HepG2 (cell line): ENCODE data around the gene RPE. TPM values are rescaled to one million over a fixed set of nuclear protein-coding genes. Genes with fewer than 3 reads are reported as not detected.

Experiments
- ATAC-seq: fragments of 200-7000 bp; cut with Tn5 transposase; 3 replicates; pipeline ENCODE4 v1.9.1; 2020; ENCODE audit warnings: mild to moderate bottlenecking, moderate library complexity
- BruUV-seq: library from RNA; stranded (reverse); fragments of 400-500 nt; replicated peaks from 2 replicates; lab custom pipeline; 2021; lab: Mats Ljungman, UMichigan
- CTCF ChIA-PET: fragments of 300-600 bp; formaldehyde crosslinking; extraction: SDS; loops from one replicate; lab custom pipeline; 2021; ENCODE audit warnings: low total read pairs, inconsistent platforms, low intra/inter-chr PET ratio; lab: Yijun Ruan, JAX
- POLR2A ChIA-PET: fragments of 350-600 bp; sonication (Branson Sonifier 250); formaldehyde crosslinking; loops from one replicate; lab custom pipeline; 2020; ENCODE audit warnings: antibody characterized with exemption, inconsistent platforms; lab: Yijun Ruan, JAX
- DNase-seq: peaks from one replicate; pipeline ENCODE4 v3.0.0-alpha.2; 2015; ENCODE audit warnings: low spot score
- FAIRE-seq: peaks from 3 replicates; lab custom pipeline; 2011; peaks lifted over from hg19 to GRCh38; lab: Jason Lieb, UNC
- H2AFZ ChIP-seq: one replicate; pipeline ENCODE4 v1.6.1; 2011; ENCODE audit warnings: low read length, inconsistent platforms
- H3K27ac ChIP-seq: fragments of 300-600 bp; 3 replicates; pipeline ENCODE4 v1.8.0; 2011; ENCODE audit warnings: mixed run types, mild to moderate bottlenecking, mixed read lengths, low read length, inconsistent platforms; ENCODE audit not compliant: insufficient read depth; ENCODE audit errors: extremely low read length
- H3K27me3 ChIP-seq, 2 experiments: fragments of 200-600 bp in 1 of 2; 2 replicates in 1 of 2; 3 replicates in 1 of 2; pipeline versions ENCODE4 v1.6.0 to v1.8.0; 2011; ENCODE audit warnings: low read length in 2 of 2, mild to moderate bottlenecking in 2 of 2, moderate library complexity in 2 of 2, inconsistent platforms in 1 of 2; ENCODE audit not compliant: insufficient read depth in 2 of 2, control insufficient read depth in 1 of 2
- H3K36me3 ChIP-seq, 2 experiments: fragments of 200-600 bp in 1 of 2; replicated peaks in 1 of 2; 2 replicates in 1 of 2; 3 replicates in 1 of 2; pipeline versions ENCODE4 v1.5.1 to v1.8.0; 2011; ENCODE audit warnings: low read length in 2 of 2, inconsistent platforms in 1 of 2; ENCODE audit not compliant: insufficient read depth in 2 of 2, control insufficient read depth in 1 of 2
- H3K4me1 ChIP-seq: 2 replicates; pipeline ENCODE4 v1.5.1; 2012; ENCODE audit warnings: low read length, inconsistent platforms; ENCODE audit not compliant: insufficient read depth
- H3K4me2 ChIP-seq: 2 replicates; pipeline ENCODE4 v1.6.0; 2011; ENCODE audit warnings: low read depth, low read length, inconsistent platforms
- H3K4me3 ChIP-seq, 3 experiments: fragments of 200-600 bp in 1 of 3; sonication (generic), shearing (Covaris generic) in 1 of 3; replicated peaks in 1 of 3; 2 replicates each; pipeline ENCODE4 v1.5.1; 2011 to 2016; ENCODE audit warnings: low read length in 3 of 3, inconsistent platforms in 2 of 3, low read depth in 2 of 3, mild to moderate bottlenecking in 2 of 3, control low read depth in 1 of 3, mixed read lengths in 1 of 3; ENCODE audit not compliant: insufficient read depth in 1 of 3
- H3K79me2 ChIP-seq: one replicate; pipeline ENCODE4 v1.6.1; 2011; ENCODE audit warnings: low read length, inconsistent platforms; ENCODE audit not compliant: insufficient read depth
- H3K9ac ChIP-seq: 2 replicates; pipeline ENCODE4 v1.6.0; 2011; ENCODE audit warnings: mild to moderate bottlenecking, low read depth, low read length, inconsistent platforms; ENCODE audit not compliant: insufficient read depth
- H3K9me3 ChIP-seq: 2 replicates; pipeline ENCODE4 v1.5.1; 2012; ENCODE audit warnings: mild to moderate bottlenecking, low read length
- H4K20me1 ChIP-seq: 2 replicates; pipeline ENCODE4 v1.6.0; 2011; ENCODE audit warnings: inconsistent platforms, mild to moderate bottlenecking, low read length, moderate library complexity; ENCODE audit not compliant: insufficient read depth
- AGO1 ChIP-seq: fragments of 200-400 bp; formaldehyde crosslinking; IDR thresholded peaks from 2 replicates; pipeline ENCODE4 v1.6.1; 2017; ENCODE audit warnings: mild to moderate bottlenecking, low read depth, low read length, moderate library complexity; ENCODE audit not compliant: poor library complexity, severe bottlenecking
- CHD2 ChIP-seq: IDR thresholded peaks from 2 replicates; pipeline ENCODE4 v1.6.1; 2011; ENCODE audit warnings: low read depth, low read length, improper control_type of control experiment
- HDAC1 ChIP-seq: sonication (generic); formaldehyde crosslinking; IDR thresholded peaks from 2 replicates; pipeline ENCODE4 v1.5.1; 2020; ENCODE audit warnings: mild to moderate bottlenecking, missing genetic modification reagents
- MTA1 ChIP-seq: sonication (generic); formaldehyde crosslinking; IDR thresholded peaks from 2 replicates; pipeline ENCODE4 v1.4.0; 2020; ENCODE audit warnings: missing genetic modification reagents, mild to moderate bottlenecking, borderline replicate concordance
- PTBP1 ChIP-seq: fragments of 200-400 bp; formaldehyde crosslinking; IDR thresholded peaks from 2 replicates; pipeline ENCODE4 v1.6.1; 2018; ENCODE audit warnings: low read length, low read depth; ENCODE audit not compliant: poor library complexity, severe bottlenecking
- RAD21 ChIP-seq: fragments of 450-650 bp; formaldehyde crosslinking; IDR thresholded peaks from 2 replicates; pipeline ENCODE4 v1.5.0; 2020; ENCODE audit warnings: mild to moderate bottlenecking
- RNF2 ChIP-seq: fragments of 450-650 bp; conservative IDR thresholded peaks from 2 replicates; pipeline ENCODE4 v1.6.1; 2016; ENCODE audit warnings: low read depth
- RNF219 ChIP-seq: sonication (generic); formaldehyde crosslinking; IDR thresholded peaks from 2 replicates; pipeline ENCODE4 v1.5.0; 2020; ENCODE audit warnings: mild to moderate bottlenecking, missing genetic modification reagents
- SP5 ChIP-seq: IDR thresholded peaks from 2 replicates; pipeline ENCODE4 v1.6.1; 2016; ENCODE audit warnings: low read depth, borderline replicate concordance
- ZBTB33 ChIP-seq: sonication (generic); formaldehyde crosslinking; IDR thresholded peaks from 2 replicates; pipeline ENCODE4 v1.4.0; 2020; ENCODE audit warnings: missing genetic modification reagents
- ZMYM3 ChIP-seq: sonication (generic); formaldehyde crosslinking; IDR thresholded peaks from 2 replicates; pipeline ENCODE4 v1.5.1; 2020; ENCODE audit warnings: mild to moderate bottlenecking, missing genetic modification reagents
- ZNF331 ChIP-seq: sonication (generic); formaldehyde crosslinking; IDR thresholded peaks from 2 replicates; pipeline ENCODE4 v1.4.0; 2020; ENCODE audit warnings: missing genetic modification reagents
- ZNF335 ChIP-seq: sonication (generic); formaldehyde crosslinking; IDR thresholded peaks from 2 replicates; pipeline ENCODE4 v1.4.0; 2020; ENCODE audit warnings: missing genetic modification reagents
- ZNF501 ChIP-seq: sonication (generic); formaldehyde crosslinking; IDR thresholded peaks from 2 replicates; pipeline ENCODE4 v1.5.1; 2020; ENCODE audit warnings: mild to moderate bottlenecking, moderate library complexity, missing genetic modification reagents
- ZNF674 ChIP-seq: sonication (generic); formaldehyde crosslinking; IDR thresholded peaks from 2 replicates; pipeline ENCODE4 v1.5.0; 2020; ENCODE audit warnings: low read depth, mild to moderate bottlenecking, missing genetic modification reagents
- ZSCAN31 ChIP-seq: sonication (generic); formaldehyde crosslinking; IDR thresholded peaks from 2 replicates; pipeline ENCODE4 v1.5.0; 2020; ENCODE audit warnings: low read depth, mild to moderate bottlenecking, missing genetic modification reagents
- WGBS: methylation state at CpG from one replicate; pipeline ENCODE4 v1.1.6; 2017; ENCODE audit warnings: low lambda C conversion rate; 5-methylcytosine and 5-hydroxymethylcytosine counted together
- in situ Hi-C: cut with HindIII; loops from 2 replicates; pipeline ENCODE4 v1.10.0; 2017; ENCODE audit warnings: low pct_unique_long_range_greater_than_20kb; ENCODE audit not compliant: extremely low pct_ligation_motif_present
- intact Hi-C: fragments of 100-400 bp; cut with micrococcal nuclease; formaldehyde crosslinking; loops from one replicate; pipeline ENCODE4 v1.10.0; 2022; ENCODE audit not compliant: unreplicated experiment
- polyA plus RNA-seq, 8 experiments: library from polyadenylated mRNA; depleted of rRNA in 3 of 8; stranded (reverse) in 7 of 8; unstranded in 1 of 8; fragments of >200 nt; fragmentation: Illumina TruSeq in 4 of 8; extraction: Trizol in 4 of 8; gene quantifications; 2 replicates each; pipeline versions ENCODE4 v1.2.1 to v1.2.3, GENCODE V29; 2011 to 2016; ENCODE audit warnings: low read depth in 4 of 8, missing spikeins in 1 of 8, mixed read lengths in 1 of 8; ENCODE audit not compliant: insufficient read depth in 1 of 8
- total RNA-seq, 5 experiments: library from RNA; depleted of rRNA; stranded (reverse); fragments of >200 nt; fragmentation: Illumina TruSeq; extraction: Trizol; gene quantifications; 2 replicates each; pipeline ENCODE4 v1.2.3, GENCODE V29; 2016; ENCODE audit warnings: low read depth in 1 of 5
- TF ChIP-seq, protein P1 (sequence below): IDR thresholded peaks from 2 replicates; pipeline ENCODE4 v1.6.1; 2016; ENCODE audit warnings: mild to moderate bottlenecking, missing biosample characterization, missing genetic modification reagents
- TF ChIP-seq, protein P2 (sequence below): sonication (generic); formaldehyde crosslinking; IDR thresholded peaks from 2 replicates; pipeline ENCODE4 v1.4.0; 2020; ENCODE audit warnings: mild to moderate bottlenecking, missing genetic modification reagents

The RPE gene
- total and polyA plus RNA-seq, 2 of the 13 experiments (the other 11 are each of a cell fraction or from before 2014, with no cell fraction given), result 72.3 to 107 TPM

DNA sequence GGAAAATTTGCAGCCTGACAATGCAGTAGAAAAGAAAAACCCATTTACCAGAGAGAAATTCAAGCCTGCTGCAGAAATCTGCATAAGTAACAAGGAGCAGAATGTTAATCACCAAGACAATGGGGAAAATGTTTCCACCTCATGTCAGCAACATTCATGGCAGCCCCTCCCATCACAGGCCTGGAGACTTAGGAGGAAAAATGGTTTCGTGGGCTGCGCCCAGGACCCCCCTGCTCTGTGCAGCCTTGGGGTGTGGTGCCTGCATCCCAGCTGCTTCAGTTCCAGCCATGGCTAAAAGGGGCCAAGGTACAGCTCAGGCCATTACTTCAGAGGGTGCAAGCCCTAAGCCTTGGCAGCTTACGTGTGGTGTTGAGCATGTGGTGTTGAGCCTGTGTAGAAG lies 53.4 kb downstream of the RPE start:
- peaks cover 17% of the 10 kb centered on the region for H3K9me3 ChIP-seq
- BruUV-seq, result no TSS peak
- no peak overlapping the region for H2AFZ ChIP-seq
- no peak for TF ChIP-seq ZNF501 (CRISPR knock-in tag)
- TF ChIP-seq ZBTB33 (CRISPR knock-in tag), result no peak
- TF ChIP-seq HDAC1 (CRISPR knock-in tag), result no peak
- TF ChIP-seq ZNF335, result no peak
- TF ChIP-seq ZNF331 (CRISPR knock-in tag), result no peak
- no peak for TF ChIP-seq SP5
- TF ChIP-seq, protein P1, sequence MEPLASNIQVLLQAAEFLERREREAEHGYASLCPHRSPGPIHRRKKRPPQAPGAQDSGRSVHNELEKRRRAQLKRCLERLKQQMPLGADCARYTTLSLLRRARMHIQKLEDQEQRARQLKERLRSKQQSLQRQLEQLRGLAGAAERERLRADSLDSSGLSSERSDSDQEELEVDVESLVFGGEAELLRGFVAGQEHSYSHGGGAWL, result no peak
- no peak for TF ChIP-seq AGO1
- TF ChIP-seq, protein P2, sequence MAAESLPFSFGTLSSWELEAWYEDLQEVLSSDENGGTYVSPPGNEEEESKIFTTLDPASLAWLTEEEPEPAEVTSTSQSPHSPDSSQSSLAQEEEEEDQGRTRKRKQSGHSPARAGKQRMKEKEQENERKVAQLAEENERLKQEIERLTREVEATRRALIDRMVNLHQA (CRISPR knock-in tag), result no peak
- no peak for TF ChIP-seq ZSCAN31 (CRISPR knock-in tag)
- TF ChIP-seq CHD2, result no peak
- TF ChIP-seq RAD21 (CRISPR knock-in tag), result no peak
- TF ChIP-seq MTA1 (CRISPR knock-in tag), result no peak
- TF ChIP-seq ZMYM3, result no peak
- TF ChIP-seq ZNF674, result no peak
- no peak for TF ChIP-seq PTBP1
- no peak for TF ChIP-seq RNF2
- TF ChIP-seq RNF219 (CRISPR knock-in tag), result no peak
- no peaks in the 10 kb centered on the region for H4K20me1 ChIP-seq
- H3K4me3 ChIP-seq, result no peak overlapping the region
- no peak overlapping the region for H3K4me2 ChIP-seq
- FAIRE-seq, result no peak
- H3K79me2 ChIP-seq, result no peaks in the 10 kb centered on the region
- ChIA-PET POLR2A (no interaction called here), CTCF (no interaction called here)
- ATAC-seq, result no peak; the same call in 1 of the 3 replicates
- no peaks in the 10 kb centered on the region for H3K27me3 ChIP-seq
- H3K9ac ChIP-seq, result no peak overlapping the region
- H3K36me3 ChIP-seq, result no peaks in the 10 kb centered on the region
- intact Hi-C loops, result no loop called here
- no peak overlapping the region for H3K27ac ChIP-seq
- no peaks in the 10 kb centered on the region for H3K4me1 ChIP-seq
- no peak for DNase-seq
- WGBS, result 100% methylated on average over 3 of the region's 3 CpGs
- in situ Hi-C loops, result no loop called here
